Activated naive CD8-positive, alpha-beta T cell treated with anti-CD3 and anti-CD28 coated beads for 36 hours (primary cell): Measurements from ENCODE around the gene PAX2. TPM values are rescaled to one million over a fixed set of nuclear protein-coding genes. Genes with fewer than 3 reads are reported as not detected.

Source experiments
- DNase-seq: peaks from one replicate; pipeline ENCODE4 v3.0.0; 2021
- H3K27ac Mint-ChIP-seq: one replicate; pipeline ENCODE4 v1.8.0; 2022; ENCODE audit warnings: mild to moderate bottlenecking, moderate library complexity, mixed read lengths
- H3K27me3 Mint-ChIP-seq: one replicate; pipeline ENCODE4 v1.8.0; 2022; ENCODE audit warnings: mild to moderate bottlenecking, mixed read lengths
- H3K36me3 Mint-ChIP-seq: one replicate; pipeline ENCODE4 v1.8.0; 2021; ENCODE audit warnings: mild to moderate bottlenecking, mixed read lengths
- H3K4me1 Mint-ChIP-seq: one replicate; pipeline ENCODE4 v1.8.0; 2021; ENCODE audit warnings: mixed read lengths
- H3K4me3 Mint-ChIP-seq: one replicate; pipeline ENCODE4 v1.8.0; 2022; ENCODE audit warnings: mild to moderate bottlenecking, moderate library complexity, mixed read lengths
- H3K9me3 Mint-ChIP-seq: one replicate; pipeline ENCODE4 v1.8.0; 2022; ENCODE audit warnings: mixed read lengths
- total RNA-seq, 2 experiments: library from RNA; stranded (reverse); gene quantifications; one replicate each; pipeline ENCODE4 v1.2.3, GENCODE V29; 2021

PAX2 gene
- total RNA-seq, 2 experiments from 2014 or later, result not detected

GRCh38 chr10:100750291-100751210 lies 5.2 kb downstream of the PAX2 start:
- no peak overlapping the region for H3K4me3 Mint-ChIP-seq
- DNase-seq, result no peak
- peaks cover 15% of the 10 kb centered on the region for H3K4me1 Mint-ChIP-seq
- H3K36me3 Mint-ChIP-seq, result no peaks in the 10 kb centered on the region
- no peak overlapping the region for H3K27ac Mint-ChIP-seq
- H3K27me3 Mint-ChIP-seq, result peaks cover 92% of the 10 kb centered on the region
- no peaks in the 10 kb centered on the region for H3K9me3 Mint-ChIP-seq

GRCh38 chr10:100751211-100751933 lies 6.0 kb downstream of the PAX2 start:
- Mint-ChIP-seq H3K36me3 (no peaks in the 10 kb centered on the region), H3K4me1 (peaks cover 11% of the 10 kb centered on the region), H3K9me3 (no peaks in the 10 kb centered on the region), H3K4me3 (no peak overlapping the region), H3K27me3 (peaks cover 93% of the 10 kb centered on the region), H3K27ac (no peak overlapping the region)
- DNase-seq, result no peak

GRCh38 chr10:100755821-100756220 lies 10.4 kb downstream of the PAX2 start:
- no peak overlapping the region for H3K27ac Mint-ChIP-seq

GRCh38 chr10:100759331-100759730 lies 13.9 kb downstream of the PAX2 start:
- peaks cover 69% of the 10 kb centered on the region for H3K27me3 Mint-ChIP-seq
- no peaks in the 10 kb centered on the region for H3K4me1 Mint-ChIP-seq
- H3K36me3 Mint-ChIP-seq, result no peaks in the 10 kb centered on the region
- no peaks in the 10 kb centered on the region for H3K9me3 Mint-ChIP-seq
- no peak for DNase-seq
- no peak overlapping the region for H3K27ac Mint-ChIP-seq
- no peak overlapping the region for H3K4me3 Mint-ChIP-seq

More at GRCh38 chr10:100755821-100756220, 10.4 kb downstream of the PAX2 start:
- H3K4me3 Mint-ChIP-seq, result no peak overlapping the region
- no peaks in the 10 kb centered on the region for H3K36me3 Mint-ChIP-seq
- no peak for DNase-seq
- H3K9me3 Mint-ChIP-seq, result no peaks in the 10 kb centered on the region
- peaks cover 92% of the 10 kb centered on the region for H3K27me3 Mint-ChIP-seq
- no peaks in the 10 kb centered on the region for H3K4me1 Mint-ChIP-seq

GRCh38 chr10:100760726-100761125 lies 15.3 kb downstream of the PAX2 start:
- Mint-ChIP-seq H3K36me3 (no peaks in the 10 kb centered on the region), H3K4me3 (no peak overlapping the region), H3K9me3 (no peaks in the 10 kb centered on the region), H3K27me3 (peaks cover 67% of the 10 kb centered on the region), H3K4me1 (no peaks in the 10 kb centered on the region), H3K27ac (no peak overlapping the region)
- DNase-seq, result no peak

- Mint-ChIP-seq H3K36me3 (no peaks in the 10 kb centered on the region), H3K4me1 (no peaks in the 10 kb centered on the region), H3K27me3 (peaks cover 65% of the 10 kb centered on the region), H3K4me3 (no peak overlapping the region), H3K27ac (no peak overlapping the region), H3K9me3 (no peaks in the 10 kb centered on the region)
- DNase-seq, result no peak
Observed at GRCh38 chr10:100761191-100761590, 15.8 kb downstream of the PAX2 start.

GRCh38 chr10:100763043-100763747 lies 17.8 kb downstream of the PAX2 start:
- no peaks in the 10 kb centered on the region for H3K36me3 Mint-ChIP-seq
- H3K27ac Mint-ChIP-seq, result no peak overlapping the region
- H3K27me3 Mint-ChIP-seq, result peaks cover 63% of the 10 kb centered on the region
- H3K4me3 Mint-ChIP-seq, result no peak overlapping the region
- DNase-seq, result no peak
- no peaks in the 10 kb centered on the region for H3K9me3 Mint-ChIP-seq
- H3K4me1 Mint-ChIP-seq, result no peaks in the 10 kb centered on the region

GRCh38 chr10:100766693-100767421 lies 21.5 kb downstream of the PAX2 start:
- H3K4me1 Mint-ChIP-seq, result no peaks in the 10 kb centered on the region
- H3K36me3 Mint-ChIP-seq, result no peaks in the 10 kb centered on the region
- peaks cover 39% of the 10 kb centered on the region for H3K27me3 Mint-ChIP-seq
- no peak overlapping the region for H3K27ac Mint-ChIP-seq
- no peak for DNase-seq
- H3K9me3 Mint-ChIP-seq, result no peaks in the 10 kb centered on the region
- no peak overlapping the region for H3K4me3 Mint-ChIP-seq

GRCh38 chr10:100767422-100767775 lies 22.0 kb downstream of the PAX2 start:
- no peak overlapping the region for H3K4me3 Mint-ChIP-seq
- DNase-seq, result no peak
- H3K27ac Mint-ChIP-seq, result no peak overlapping the region
- peaks cover 35% of the 10 kb centered on the region for H3K27me3 Mint-ChIP-seq
- no peaks in the 10 kb centered on the region for H3K4me1 Mint-ChIP-seq
- H3K9me3 Mint-ChIP-seq, result no peaks in the 10 kb centered on the region
- H3K36me3 Mint-ChIP-seq, result no peaks in the 10 kb centered on the region

GRCh38 chr10:100769481-100769880 lies 24.1 kb downstream of the PAX2 start:
- H3K9me3 Mint-ChIP-seq, result no peaks in the 10 kb centered on the region
- peaks cover 36% of the 10 kb centered on the region for H3K27me3 Mint-ChIP-seq
- H3K4me3 Mint-ChIP-seq, result no peak overlapping the region
- no peaks in the 10 kb centered on the region for H3K36me3 Mint-ChIP-seq
- no peak for DNase-seq
- H3K27ac Mint-ChIP-seq, result no peak overlapping the region
- no peaks in the 10 kb centered on the region for H3K4me1 Mint-ChIP-seq

GRCh38 chr10:100773646-100774045 lies 28.3 kb downstream of the PAX2 start:
- Mint-ChIP-seq H3K4me1 (no peaks in the 10 kb centered on the region), H3K4me3 (no peak overlapping the region), H3K27me3 (peaks cover 22% of the 10 kb centered on the region), H3K27ac (no peak overlapping the region), H3K36me3 (no peaks in the 10 kb centered on the region), H3K9me3 (no peaks in the 10 kb centered on the region)
- DNase-seq, result no peak

- no peak overlapping the region for H3K4me3 Mint-ChIP-seq
- H3K9me3 Mint-ChIP-seq, result no peaks in the 10 kb centered on the region
- H3K4me1 Mint-ChIP-seq, result no peaks in the 10 kb centered on the region
- DNase-seq, result no peak
- H3K27ac Mint-ChIP-seq, result no peak overlapping the region
- H3K27me3 Mint-ChIP-seq, result peaks cover 26% of the 10 kb centered on the region
- H3K36me3 Mint-ChIP-seq, result no peaks in the 10 kb centered on the region
Observed at GRCh38 chr10:100774223-100774622, 28.8 kb downstream of the PAX2 start.

GRCh38 chr10:100774876-100775275 lies 29.5 kb downstream of the PAX2 start:
- DNase-seq, result no peak
- Mint-ChIP-seq H3K27me3 (peaks cover 28% of the 10 kb centered on the region), H3K4me3 (no peak overlapping the region), H3K9me3 (no peaks in the 10 kb centered on the region), H3K36me3 (no peaks in the 10 kb centered on the region), H3K27ac (no peak overlapping the region), H3K4me1 (no peaks in the 10 kb centered on the region)

- H3K27me3 Mint-ChIP-seq, result peaks cover 29% of the 10 kb centered on the region
- H3K36me3 Mint-ChIP-seq, result no peaks in the 10 kb centered on the region
- H3K27ac Mint-ChIP-seq, result no peak overlapping the region
- no peaks in the 10 kb centered on the region for H3K9me3 Mint-ChIP-seq
- DNase-seq, result no peak
- H3K4me3 Mint-ChIP-seq, result no peak overlapping the region
- no peaks in the 10 kb centered on the region for H3K4me1 Mint-ChIP-seq
Observed at GRCh38 chr10:100775386-100775785, 30.0 kb downstream of the PAX2 start.

GRCh38 chr10:100775871-100776270 lies 30.5 kb downstream of the PAX2 start:
- no peak for DNase-seq
- H3K9me3 Mint-ChIP-seq, result no peaks in the 10 kb centered on the region
- no peak overlapping the region for H3K27ac Mint-ChIP-seq
- H3K4me3 Mint-ChIP-seq, result no peak overlapping the region
- no peaks in the 10 kb centered on the region for H3K36me3 Mint-ChIP-seq
- H3K27me3 Mint-ChIP-seq, result peaks cover 29% of the 10 kb centered on the region
- H3K4me1 Mint-ChIP-seq, result no peaks in the 10 kb centered on the region
